OCI-LY3 (cell line): ENCODE results near the gene C17orf100.

Source experiments
- H2AFZ ChIP-seq: fragments of 200-600, 300-600 bp; shearing (Covaris generic); 2 replicates; pipeline ENCODE4 v1.6.0; 2014; ENCODE audit warnings: antibody characterized with exemption, low read depth, low read length
- H3K27ac ChIP-seq: fragments of 200-600, 300-600 bp; sonication (generic); 2 replicates; pipeline ENCODE4 v1.5.1; 2014; ENCODE audit warnings: mild to moderate bottlenecking, low read length, moderate library complexity, mixed read lengths
- H3K27me3 ChIP-seq: fragments of 200-600, 300-600 bp; sonication (generic); 2 replicates; pipeline ENCODE4 v1.6.1; 2014; ENCODE audit warnings: low read depth, low read length, mixed read lengths
- H3K36me3 ChIP-seq: fragments of 200-600, 300-600 bp; sonication (generic); replicated peaks from 2 replicates; pipeline ENCODE3; 2014; ENCODE audit warnings: low read depth, low read length, mixed read lengths
- H3K4me1 ChIP-seq: fragments of 300-600, 200-600 bp; sonication (generic); 2 replicates; pipeline ENCODE4 v1.6.1; 2014; ENCODE audit warnings: low read length, mixed read lengths
- H3K4me2 ChIP-seq: fragments of 200-600, 300-600 bp; sonication (generic); 2 replicates; pipeline ENCODE4 v1.6.1; 2014; ENCODE audit warnings: low read length, mixed read lengths
- H3K4me3 ChIP-seq: fragments of 300-600, 200-600 bp; sonication (generic); 2 replicates; pipeline ENCODE4 v1.5.1; 2014; ENCODE audit warnings: antibody characterized with exemption, mild to moderate bottlenecking, low read length, moderate library complexity
- H3K79me2 ChIP-seq: fragments of 300-600, 200-600 bp; shearing (Covaris generic); 2 replicates; pipeline ENCODE4 v1.6.1; 2014; ENCODE audit warnings: mild to moderate bottlenecking, low read length, mixed read lengths
- H3K9ac ChIP-seq: fragments of 300-600, 200-600 bp; shearing (Covaris generic); 2 replicates; pipeline ENCODE4 v1.6.0; 2014; ENCODE audit warnings: mild to moderate bottlenecking, low read length, moderate library complexity
- H3K9me3 ChIP-seq: fragments of 200-600, 300-600 bp; shearing (Covaris generic); 2 replicates; pipeline ENCODE4 v1.6.1; 2014; ENCODE audit warnings: low read length, mixed read lengths; ENCODE audit not compliant: insufficient read depth
- H4K20me1 ChIP-seq: fragments of 200-600, 300-600 bp; sonication (generic); 2 replicates; pipeline ENCODE4 v1.6.1; 2016; ENCODE audit warnings: low read length, mixed read lengths; ENCODE audit not compliant: insufficient read depth
- CTCF ChIP-seq: fragments of 200-600, 300-600 bp; sonication (generic); IDR thresholded peaks from 2 replicates; pipeline ENCODE4 v1.5.1; 2014; ENCODE audit warnings: antibody characterized with exemption, low read length, low read depth
- EZH2phosphoT487 ChIP-seq: fragments of 200-600 bp; shearing (Covaris generic); IDR thresholded peaks from 2 replicates; pipeline ENCODE4 v1.6.1; 2018; ENCODE audit warnings: antibody characterized with exemption, mixed run types, low read depth

The C17orf100 gene

GRCh38 chr17:6674586-6674985 is 23.0 kb downstream of the C17orf100 start:
- no peaks in the 10 kb centered on the region for H3K27me3 ChIP-seq
- no peak overlapping the region for H3K9ac ChIP-seq
- H3K27ac ChIP-seq: no peak overlapping the region
- no peak overlapping the region for H3K4me3 ChIP-seq
- H2AFZ ChIP-seq: no peak overlapping the region
- TF ChIP-seq CTCF: no peak
- TF ChIP-seq EZH2phosphoT487: no peak
- H4K20me1 ChIP-seq: no peaks in the 10 kb centered on the region
- no peaks in the 10 kb centered on the region for H3K36me3 ChIP-seq
- no peaks in the 10 kb centered on the region for H3K4me1 ChIP-seq
- no peaks in the 10 kb centered on the region for H3K79me2 ChIP-seq
- H3K4me2 ChIP-seq: no peak overlapping the region
- H3K9me3 ChIP-seq: no peaks in the 10 kb centered on the region

- no peaks in the 10 kb centered on the region for H3K27me3 ChIP-seq
Measured at GRCh38 chr17:6675201-6675825, 23.8 kb downstream of the C17orf100 start.

GRCh38 chr17:6676802-6677157 is 25.2 kb downstream of the C17orf100 start:
- Histone ChIP-seq H2AFZ (no peak overlapping the region), H3K4me2 (no peak overlapping the region), H3K9ac (no peak overlapping the region), H3K36me3 (no peaks in the 10 kb centered on the region), H3K79me2 (no peaks in the 10 kb centered on the region), H4K20me1 (no peaks in the 10 kb centered on the region), H3K9me3 (no peaks in the 10 kb centered on the region), H3K4me1 (no peaks in the 10 kb centered on the region), H3K27ac (no peak overlapping the region), H3K4me3 (no peak overlapping the region), H3K27me3 (no peaks in the 10 kb centered on the region)
- TF ChIP-seq EZH2phosphoT487: no peak
- no peak for TF ChIP-seq CTCF

More at GRCh38 chr17:6675201-6675825, 23.8 kb downstream of the C17orf100 start:
- H3K9me3 ChIP-seq: no peaks in the 10 kb centered on the region
- H4K20me1 ChIP-seq: no peaks in the 10 kb centered on the region
- H3K79me2 ChIP-seq: no peaks in the 10 kb centered on the region
- H3K4me1 ChIP-seq: no peaks in the 10 kb centered on the region
- H3K27ac ChIP-seq: no peak overlapping the region
- no peak overlapping the region for H2AFZ ChIP-seq
- no peak overlapping the region for H3K4me2 ChIP-seq
- TF ChIP-seq EZH2phosphoT487 (no peak), CTCF (no peak)
- H3K4me3 ChIP-seq: no peak overlapping the region
- no peak overlapping the region for H3K9ac ChIP-seq
- H3K36me3 ChIP-seq: no peaks in the 10 kb centered on the region

GRCh38 chr17:6677158-6677831 is 25.7 kb downstream of the C17orf100 start:
- no peaks in the 10 kb centered on the region for H4K20me1 ChIP-seq
- no peaks in the 10 kb centered on the region for H3K9me3 ChIP-seq
- no peaks in the 10 kb centered on the region for H3K4me1 ChIP-seq
- no peak overlapping the region for H3K4me3 ChIP-seq
- no peak overlapping the region for H2AFZ ChIP-seq
- no peak for TF ChIP-seq CTCF
- no peak for TF ChIP-seq EZH2phosphoT487
- H3K36me3 ChIP-seq: no peaks in the 10 kb centered on the region
- no peak overlapping the region for H3K4me2 ChIP-seq
- no peaks in the 10 kb centered on the region for H3K27me3 ChIP-seq
- H3K79me2 ChIP-seq: no peaks in the 10 kb centered on the region
- no peak overlapping the region for H3K27ac ChIP-seq
- H3K9ac ChIP-seq: no peak overlapping the region
